WERI-Rb-1 (cell line): ENCODE data around the gene OR2A14.

Source experiments
- DNase-seq: peaks from one replicate; pipeline ENCODE4 v3.0.0-alpha.2; 2020
- H3K27ac ChIP-seq: fragments of 250-450 bp; sonication (Bioruptor Pico); 2 replicates; pipeline ENCODE4 v1.5.1; 2020; ENCODE audit warnings: mild to moderate bottlenecking, moderate library complexity
- H3K27me3 ChIP-seq: fragments of 250-450 bp; sonication (Bioruptor Pico); 2 replicates; pipeline ENCODE4 v1.5.1; 2021; ENCODE audit warnings: mild to moderate bottlenecking, low read depth, moderate library complexity; ENCODE audit not compliant: insufficient read depth, severe bottlenecking
- H3K36me3 ChIP-seq: fragments of 250-450 bp; sonication (Bioruptor Pico); 2 replicates; pipeline ENCODE4 v1.5.1; 2020; ENCODE audit warnings: mild to moderate bottlenecking, moderate library complexity
- H3K4me3 ChIP-seq: 2 replicates; pipeline ENCODE4 v1.5.1; 2011; ENCODE audit warnings: low read depth, mild to moderate bottlenecking, control low read depth, low read length
- H3K9me3 ChIP-seq: fragments of 250-450 bp; sonication (Bioruptor Pico); 2 replicates; pipeline ENCODE4 v1.5.1; 2021; ENCODE audit warnings: mild to moderate bottlenecking, moderate library complexity; ENCODE audit not compliant: severe bottlenecking
- TF ChIP-seq, protein P1 (sequence below): IDR thresholded peaks from 2 replicates; pipeline ENCODE4 v1.5.1; 2011; ENCODE audit warnings: low read depth, mild to moderate bottlenecking, control low read depth, inconsistent platforms, low read length

The OR2A14 gene

DNA sequence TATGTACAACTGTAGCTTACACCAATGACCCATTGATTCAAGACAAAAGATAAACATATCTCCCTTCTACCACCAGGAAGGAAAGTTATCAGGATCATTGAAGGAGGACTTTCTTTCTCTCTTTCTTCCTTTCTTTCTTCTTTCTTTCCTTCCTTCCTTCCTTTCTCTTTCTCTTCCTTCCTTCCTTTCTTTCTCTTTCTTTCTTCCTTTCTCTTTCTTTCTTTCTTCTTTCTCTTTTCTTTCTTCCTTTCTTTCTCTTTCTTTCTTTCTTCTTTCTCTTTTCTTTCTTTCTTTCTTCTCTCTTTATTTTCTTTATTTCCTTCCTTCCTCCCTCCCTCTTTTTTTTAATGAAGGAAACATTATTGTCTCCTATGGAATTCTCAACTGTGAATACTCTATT, 24.2 kb upstream of the OR2A14 start:
- H3K4me3 ChIP-seq = no peak overlapping the region
- TF ChIP-seq, protein P1, sequence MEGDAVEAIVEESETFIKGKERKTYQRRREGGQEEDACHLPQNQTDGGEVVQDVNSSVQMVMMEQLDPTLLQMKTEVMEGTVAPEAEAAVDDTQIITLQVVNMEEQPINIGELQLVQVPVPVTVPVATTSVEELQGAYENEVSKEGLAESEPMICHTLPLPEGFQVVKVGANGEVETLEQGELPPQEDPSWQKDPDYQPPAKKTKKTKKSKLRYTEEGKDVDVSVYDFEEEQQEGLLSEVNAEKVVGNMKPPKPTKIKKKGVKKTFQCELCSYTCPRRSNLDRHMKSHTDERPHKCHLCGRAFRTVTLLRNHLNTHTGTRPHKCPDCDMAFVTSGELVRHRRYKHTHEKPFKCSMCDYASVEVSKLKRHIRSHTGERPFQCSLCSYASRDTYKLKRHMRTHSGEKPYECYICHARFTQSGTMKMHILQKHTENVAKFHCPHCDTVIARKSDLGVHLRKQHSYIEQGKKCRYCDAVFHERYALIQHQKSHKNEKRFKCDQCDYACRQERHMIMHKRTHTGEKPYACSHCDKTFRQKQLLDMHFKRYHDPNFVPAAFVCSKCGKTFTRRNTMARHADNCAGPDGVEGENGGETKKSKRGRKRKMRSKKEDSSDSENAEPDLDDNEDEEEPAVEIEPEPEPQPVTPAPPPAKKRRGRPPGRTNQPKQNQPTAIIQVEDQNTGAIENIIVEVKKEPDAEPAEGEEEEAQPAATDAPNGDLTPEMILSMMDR = no peak
- no peaks in the 10 kb centered on the region for H3K36me3 ChIP-seq
- H3K9me3 ChIP-seq = no peaks in the 10 kb centered on the region
- no peak for DNase-seq
- H3K27me3 ChIP-seq = no peaks in the 10 kb centered on the region
- no peak overlapping the region for H3K27ac ChIP-seq

DNA sequence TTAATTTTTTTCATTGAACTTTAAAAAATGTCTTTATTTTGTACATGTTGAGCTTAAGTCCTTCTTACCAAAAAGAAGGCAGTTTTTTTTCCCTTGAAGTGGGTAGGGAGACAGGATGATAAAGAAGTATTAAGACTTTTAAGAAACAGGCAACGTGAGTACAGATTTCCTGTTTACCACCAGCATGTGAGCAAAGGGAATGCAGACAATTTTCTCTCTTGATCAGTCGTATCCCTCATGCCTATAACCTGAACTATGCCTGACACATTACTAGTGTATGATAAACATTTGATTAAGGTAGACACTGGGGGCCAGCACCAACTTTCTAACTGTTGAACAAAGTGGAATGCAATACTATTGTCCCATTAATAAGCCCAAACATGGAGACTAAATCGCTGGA, 22.4 kb upstream of the OR2A14 start:
- Histone ChIP-seq H3K4me3 (no peak overlapping the region), H3K27me3 (no peaks in the 10 kb centered on the region), H3K9me3 (no peaks in the 10 kb centered on the region), H3K27ac (no peak overlapping the region), H3K36me3 (no peaks in the 10 kb centered on the region)
- TF ChIP-seq, protein P1 = no peak
- no peak for DNase-seq

DNA sequence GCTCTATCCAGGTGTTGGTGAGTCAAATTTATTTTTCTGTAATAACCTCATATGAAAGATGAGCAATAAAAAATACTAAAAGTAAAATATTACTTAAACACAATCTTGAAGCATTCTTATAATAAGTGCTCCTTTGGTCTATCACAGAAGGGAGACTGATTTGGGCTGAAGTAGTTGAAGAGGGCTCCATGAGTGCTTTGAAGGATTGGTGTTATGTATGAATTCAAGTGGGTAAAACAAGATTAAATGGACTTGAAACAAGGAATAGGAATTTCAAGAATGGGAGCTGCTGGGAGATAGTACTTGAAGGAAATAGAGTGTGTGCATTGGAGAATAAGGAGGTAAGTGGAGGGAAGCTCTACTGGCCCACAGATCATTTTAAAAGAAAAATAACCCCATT, 20.9 kb upstream of the OR2A14 start:
- Histone ChIP-seq H3K27ac (no peak overlapping the region), H3K9me3 (no peaks in the 10 kb centered on the region), H3K36me3 (no peaks in the 10 kb centered on the region), H3K27me3 (no peaks in the 10 kb centered on the region), H3K4me3 (no peak overlapping the region)
- DNase-seq = no peak
- TF ChIP-seq, protein P1 = no peak

DNA sequence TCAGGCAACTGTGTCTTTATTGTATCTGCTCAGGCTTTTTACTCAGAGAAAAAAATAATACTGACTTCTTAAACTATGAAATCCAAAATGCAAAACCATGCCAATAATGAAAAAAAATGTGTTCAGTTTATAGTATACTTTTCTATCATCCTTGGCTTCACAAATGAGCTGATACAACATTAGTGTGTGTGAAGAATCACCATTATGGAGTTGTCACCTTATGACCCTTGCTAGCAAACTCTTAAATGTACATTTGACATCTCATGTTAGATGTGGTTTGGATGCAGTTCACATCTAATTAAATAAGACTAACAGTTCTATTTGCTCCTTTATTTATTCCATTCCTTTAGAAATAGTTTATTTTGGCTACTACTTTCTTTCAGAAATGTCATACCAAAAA, 17.8 kb upstream of the OR2A14 start:
- no peak for DNase-seq
- no peaks in the 10 kb centered on the region for H3K27me3 ChIP-seq
- H3K4me3 ChIP-seq = no peak overlapping the region
- TF ChIP-seq, protein P1 = no peak
- H3K36me3 ChIP-seq = no peaks in the 10 kb centered on the region
- no peaks in the 10 kb centered on the region for H3K9me3 ChIP-seq
- no peak overlapping the region for H3K27ac ChIP-seq

DNA sequence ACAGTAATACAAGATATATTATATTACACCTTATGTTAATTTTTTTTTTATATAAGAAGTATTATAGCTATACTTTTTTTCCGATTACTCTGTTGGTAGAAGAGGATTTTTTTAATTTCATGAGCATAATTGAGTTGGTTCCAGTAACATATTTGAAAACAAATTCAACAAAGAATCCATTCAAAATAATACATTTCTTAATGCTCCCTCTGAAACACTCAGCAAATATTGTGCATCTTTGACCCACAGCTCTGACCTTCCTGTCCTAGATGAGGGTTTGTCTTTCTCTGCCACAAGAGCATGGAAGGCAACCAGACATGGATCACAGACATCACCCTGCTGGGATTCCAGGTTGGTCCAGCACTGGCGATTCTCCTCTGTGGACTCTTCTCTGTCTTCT, 13.7 kb upstream of the OR2A14 start, which contains the start of gene OR2A2:
OR2A2 (plus strand) TSS at position 301 of the 400 bp plus-strand sequence; CDS start at position 301, 0 bp downstream.
- DNase-seq = no peak
- Histone ChIP-seq H3K27ac (no peak within 1 kb of the TSS), H3K9me3 (no peaks in the 10 kb centered on the region), H3K36me3 (no peaks in the 10 kb centered on the region), H3K27me3 (no peaks in the 10 kb centered on the region), H3K4me3 (no peak within 1 kb of the TSS)
- TF ChIP-seq, protein P1 = no peak

DNA sequence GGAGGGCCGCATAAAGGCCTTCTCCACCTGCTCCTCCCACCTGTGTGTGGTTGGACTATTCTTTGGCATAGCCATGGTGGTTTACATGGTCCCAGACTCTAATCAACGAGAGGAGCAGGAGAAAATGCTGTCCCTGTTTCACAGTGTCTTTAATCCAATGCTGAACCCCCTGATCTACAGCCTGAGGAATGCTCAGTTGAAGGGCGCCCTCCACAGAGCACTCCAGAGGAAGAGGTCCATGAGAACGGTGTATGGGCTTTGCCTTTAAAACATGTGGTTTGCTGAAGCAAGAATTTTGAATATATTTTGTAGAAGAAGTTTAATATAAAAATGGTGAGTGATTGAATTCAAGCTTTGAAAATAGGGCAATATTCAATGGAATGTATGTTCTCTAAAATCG, 12.7 kb upstream of the OR2A14 start:
- no peaks in the 10 kb centered on the region for H3K9me3 ChIP-seq
- H3K27ac ChIP-seq = no peak overlapping the region
- H3K4me3 ChIP-seq = no peak overlapping the region
- TF ChIP-seq, protein P1 = 0 out of 2 replicates have a peak, but pooled peaks have one; percentile 12
- H3K27me3 ChIP-seq = no peaks in the 10 kb centered on the region
- H3K36me3 ChIP-seq = no peaks in the 10 kb centered on the region
- no peak for DNase-seq
